Heart right ventricle (tissue), 16 donors: ENCODE data around the gene ANK3. TPM values are rescaled to one million over a fixed set of nuclear protein-coding genes. Genes with fewer than 3 reads are reported as not detected.

Experiments
- ATAC-seq, 8 donors: fragments of 200-7000 bp; cut with Tn5 transposase; one replicate each; pipeline ENCODE4 v1.9.1; 2020; ENCODE audit warnings: mild to moderate bottlenecking in 8 of 8, moderate library complexity in 8 of 8, moderate number of reproducible peaks in 1 of 8
- DNase-seq, 2 donors: peaks; one replicate each; pipeline ENCODE4 v3.0.0-alpha.2; 2020
- H3K27ac ChIP-seq, 10 donors: fragments of 200-600 bp; sonication (generic) in 2 of 10; one replicate each; pipeline versions ENCODE4 v1.5.0 to v1.8.0; 2020 to 2022; ENCODE audit warnings: mild to moderate bottlenecking in 3 of 10
- H3K27me3 ChIP-seq, 7 donors: fragments of 200-600 bp; one replicate each; pipeline ENCODE4 v1.8.0; 2021 to 2022; ENCODE audit warnings: mild to moderate bottlenecking in 2 of 7
- H3K36me3 ChIP-seq, 9 donors: fragments of 200-600 bp; sonication (generic) in 1 of 9; one replicate each; pipeline versions ENCODE4 v1.5.0 to v1.8.0; 2020 to 2022; ENCODE audit warnings: mild to moderate bottlenecking in 2 of 9
- H3K4me1 ChIP-seq, 9 donors: fragments of 200-600 bp; sonication (generic) in 1 of 9; one replicate each; pipeline versions ENCODE4 v1.5.0 to v1.8.0; 2020 to 2022; ENCODE audit warnings: mild to moderate bottlenecking in 4 of 9
- H3K4me3 ChIP-seq, 10 donors: fragments of 200-600 bp; sonication (generic) in 2 of 10; one replicate each; pipeline versions ENCODE4 v1.5.0 to v1.8.0; 2020 to 2022; ENCODE audit warnings: mild to moderate bottlenecking in 7 of 10, moderate library complexity in 2 of 10
- H3K9me3 ChIP-seq, 11 donors: fragments of 200-600 bp in 10 of 11; sonication (generic) in 2 of 11; one replicate each; pipeline versions ENCODE4 v1.5.0 to v1.8.0; 2013 to 2022; ENCODE audit warnings: mild to moderate bottlenecking in 2 of 11, control low read depth in 1 of 11, moderate library complexity in 1 of 11
- CTCF ChIP-seq, 9 donors: fragments of 200-600 bp; sonication (generic) in 2 of 9; IDR thresholded peaks; one replicate each; pipeline versions ENCODE4 v1.5.0 to v1.8.0; 2021 to 2022; ENCODE audit warnings: antibody characterized with exemption in 9 of 9, mild to moderate bottlenecking in 5 of 9, moderate library complexity in 1 of 9
- WGBS, 2 donors: extraction: QIAGEN DNeasy Blood & Tissue Kit; methylation state at CpG; one replicate each; pipeline ENCODE4 v1.1.7; 2013; ENCODE audit warnings: inconsistent platforms in 1 of 2; 5-methylcytosine and 5-hydroxymethylcytosine counted together
- intact Hi-C, 10 donors: fragments of 100-400 bp; cut with DNase I; formaldehyde crosslinking; loops; one replicate each; pipeline versions ENCODE4 v1.11.1 to v1.14.2; 2022
- polyA plus RNA-seq, 2 donors: library from polyadenylated mRNA; stranded (reverse); fragments of 200-250 nt; gene quantifications; one replicate each; pipeline ENCODE4 v1.2.3, GENCODE V29; 2013
- total RNA-seq, 10 donors: library from RNA; stranded (reverse); fragmentation: NEBNext Ultra II Directional in 3 of 10; extraction: Animal tissue kit (Norgen Biotek cat#: 25700) in 3 of 10; gene quantifications; one replicate each; pipeline versions ENCODE4 v1.2.1 to v1.2.4, GENCODE V29; 2021 to 2023
- donor health status: Arrhythmogenic right ventricular cardiomyopathy.
- donor health status: ischemic (EF 13 %, LVEDD 7.1; RV severe dilation, severe dysfunction).
- donor health status: healthy with polysubstance abuse.
- donor health status: DM: no; HTN: yes; CAD: no.
- donor health status: DM: no; HTN: no; CAD: no.
- donor health status: ischemic (EF 25% LVEDD 6.9; RV normal size, moderate dysfunction).
- donor health status: ischemic (EF 25% LVEDD 5.7; RV mildly dilated, moderate dysfunction).
- donor health status: healthy.
- donor health status: DM: yes; HTN: yes; CAD: no.
- donor health status: Ischemic cardiomyopathy.
- donor health status: ischemic (EF 35%, LVEDD 5.7; RV mildly dilated, moderate dysfunction).
- donor health status: nonischemic (EF 11% LVEDD 7.7; RV severe dilation, severe dysfunction).
- donor health status: DM: yes; HTN: yes; CAD: no.
- donor health status: PGD.
- donor health status: ischemic (EF 29% LVEDD 5.4; RV normal size, mild dysfunction).
- donor health status: nonischemic (EF 23%, LVEDD 6.1; RV moderate dilation, normal function).

Gene ANK3
- total and polyA plus RNA-seq, 12 donors: 34.4 to 287 (median 245) TPM

GRCh38 chr10:60239228-60239627 is 150.4 kb downstream of the ANK3 start:
- WGBS, 2 donors: 89 to 98% methylated on average over 1 of the region's 1 CpG
- no peak for TF ChIP-seq CTCF (IDR thresholded peaks at IDR 0.05)
- Histone ChIP-seq H3K9me3 (no peaks in the 10 kb centered on the region), H3K36me3 (no peaks in the 10 kb centered on the region), H3K4me3 (no peak overlapping the region), H3K4me1 (peaks cover 0 to 39% (median 14%) of the 10 kb centered on the region in 9 donors), H3K27me3 (no peaks in the 10 kb centered on the region), H3K27ac (peak overlapping the region in 3 of 10 donors; percentile 16 to 68 (median 61))
- no peak for ATAC-seq
- intact Hi-C loops: loop anchor here in 6 of 10 donors (2.0 to 10.0 kb wide), 4 partner anchors 43 to 196 kb away; no protein-coding TSS in a partner anchor
- no peak for DNase-seq

- Histone ChIP-seq H3K4me3 (no peak overlapping the region), H3K27ac (peak overlapping the region in 5 of 10 donors; percentile 16 to 80 (median 68)), H3K9me3 (no peaks in the 10 kb centered on the region), H3K27me3 (no peaks in the 10 kb centered on the region), H3K36me3 (no peaks in the 10 kb centered on the region), H3K4me1 (peaks cover 0 to 41% (median 14%) of the 10 kb centered on the region in 9 donors)
- DNase-seq (no peak), ATAC-seq (no peak)
- no peak for TF ChIP-seq CTCF (IDR thresholded peaks at IDR 0.05)
- intact Hi-C loops: loop anchor here in 7 of 10 donors (1.0 to 10.0 kb wide), 5 partner anchors 44 to 196 kb away; no protein-coding TSS in a partner anchor
Measured at GRCh38 chr10:60238759-60239100, 150.9 kb downstream of the ANK3 start.

- Histone ChIP-seq H3K27ac (peak overlapping the region in 9 of 10 donors; percentile 18 to 81 (median 74)), H3K4me1 (peaks cover 0 to 41% (median 14%) of the 10 kb centered on the region in 9 donors), H3K27me3 (no peaks in the 10 kb centered on the region), H3K4me3 (peak overlapping the region in 2 of 10 donors; percentile 19 to 25), H3K36me3 (no peaks in the 10 kb centered on the region), H3K9me3 (no peaks in the 10 kb centered on the region)
- intact Hi-C loops: loop anchor here in 7 of 10 donors (1.0 to 10.0 kb wide), 5 partner anchors 44 to 197 kb away; no protein-coding TSS in a partner anchor
- DNase-seq: peak in 1 of 2 donors; percentile 22
- TF ChIP-seq CTCF (IDR thresholded peaks at IDR 0.05): peak in 7 of 9 donors; percentile 11 to 54 (median 35)
- WGBS, 2 donors: 47 to 54% methylated on average over 6 of the region's 6 CpGs
- peak; percentile 53 to 86 (median 76) for ATAC-seq
Measured at GRCh38 chr10:60237977-60238758, 151.5 kb downstream of the ANK3 start.

- H3K36me3 ChIP-seq: no peaks in the 10 kb centered on the region
- no peaks in the 10 kb centered on the region for H3K27me3 ChIP-seq
- TF ChIP-seq CTCF (IDR thresholded peaks at IDR 0.05): no peak
- 52 to 57% methylated on average over 9 of the region's 9 CpGs for WGBS, 2 donors
- H3K4me3 ChIP-seq: peak overlapping the region in 1 of 10 donors; percentile 25
- DNase-seq: peak; percentile 21 to 67
- intact Hi-C loops: loop anchor here in 5 of 10 donors (5.0 to 10.0 kb wide), 3 partner anchors 45 to 198 kb away; no protein-coding TSS in a partner anchor
- peaks cover 0 to 41% (median 14%) of the 10 kb centered on the region in 9 donors for H3K4me1 ChIP-seq
- ATAC-seq: peak; percentile 85 to 98 (median 92)
- peak overlapping the region in 9 of 10 donors; percentile 37 to 81 (median 74) for H3K27ac ChIP-seq
- H3K9me3 ChIP-seq: no peaks in the 10 kb centered on the region
Measured at GRCh38 chr10:60236869-60237524, 152.7 kb downstream of the ANK3 start.
